NOMO-1 treated with DMSO at 0.1 percent for 48 hours (cell line): Measurements from ENCODE around the gene LMAN1L.

Experiments
- DNase-seq: peaks from one replicate; lab custom pipeline; 2025; ENCODE audit not compliant: unreplicated experiment; lab: John Stamatoyannopoulos, UW

LMAN1L gene

DNA sequence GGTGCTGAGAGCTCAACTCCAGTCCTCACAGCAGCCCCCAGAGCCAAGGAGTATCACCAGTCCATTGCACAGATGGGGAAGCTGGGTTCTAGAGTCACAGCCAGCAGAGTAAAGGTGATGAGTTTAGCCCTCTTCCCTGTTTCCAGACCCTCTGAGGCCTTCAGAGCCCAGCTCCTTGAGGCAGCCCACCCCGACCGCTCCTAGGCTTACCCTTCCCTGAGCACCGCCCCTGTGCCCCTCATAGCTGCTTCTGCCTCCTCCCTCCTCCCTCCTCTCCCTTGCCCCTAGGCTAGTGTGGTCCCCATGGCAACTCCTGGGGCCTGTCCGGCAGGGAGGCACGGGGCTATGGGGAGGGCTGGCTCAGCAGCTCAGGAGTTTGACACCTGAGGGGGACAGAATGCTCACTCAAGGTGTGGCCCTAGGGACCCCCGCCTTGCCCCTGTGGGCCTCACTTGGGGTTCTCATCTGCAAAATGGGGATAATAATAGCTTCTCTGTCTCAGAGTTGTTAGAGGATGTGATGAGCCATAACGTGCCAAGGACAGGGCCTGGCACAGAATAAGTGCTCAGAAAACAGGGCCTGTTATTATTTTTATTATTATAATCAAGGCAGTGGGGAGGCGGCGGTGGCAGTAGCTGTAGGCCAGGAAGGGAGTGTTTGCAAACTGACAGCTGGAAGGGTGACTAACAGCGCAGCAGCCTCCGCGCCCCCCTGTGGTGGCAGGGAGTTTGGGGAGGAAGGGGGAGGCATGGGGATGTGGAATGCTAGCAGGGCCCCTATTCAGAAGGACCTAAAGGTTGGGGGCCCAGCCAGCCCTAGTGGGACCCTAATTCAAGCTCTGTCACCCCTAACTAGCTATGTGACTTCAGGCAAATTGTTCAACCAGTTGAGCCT is 19.3 kb upstream of the LMAN1L start:
- no peak for DNase-seq

DNA sequence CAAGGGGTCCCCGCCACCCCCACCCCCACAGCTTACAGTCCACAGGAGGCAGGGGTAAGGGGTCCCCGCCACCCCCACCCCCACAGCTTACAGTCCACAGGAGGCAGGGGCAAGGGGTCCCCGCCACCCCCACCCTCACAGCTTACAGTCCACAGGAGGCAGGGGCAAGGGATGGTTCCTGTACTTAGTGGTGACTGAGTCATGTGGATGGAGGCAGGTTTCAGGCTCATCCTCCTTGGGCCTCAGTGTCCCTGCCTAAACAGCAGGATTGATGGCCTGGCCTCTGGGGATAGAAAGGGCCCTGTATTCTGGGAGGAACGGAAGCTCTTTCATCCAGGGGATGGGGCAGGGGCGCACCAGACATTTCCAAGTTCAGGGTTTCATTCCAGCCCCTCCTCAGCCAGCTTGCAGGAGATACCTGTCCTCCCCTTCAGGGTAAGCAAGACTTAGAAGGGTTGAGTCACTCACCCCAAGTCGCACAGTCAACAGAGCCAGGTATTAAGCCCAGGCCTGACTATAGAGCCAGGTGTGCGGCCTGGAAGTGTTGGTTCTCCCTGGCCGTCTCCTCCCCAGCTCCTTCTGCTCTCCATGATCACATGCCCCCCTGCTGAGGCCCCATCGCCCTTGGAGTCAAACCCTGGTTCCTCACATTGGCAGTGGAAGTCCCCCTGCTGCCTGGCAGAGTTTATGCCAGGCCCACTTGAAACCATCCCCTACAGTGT is 18.2 kb upstream of the LMAN1L start:
- DNase-seq: no peak

DNA sequence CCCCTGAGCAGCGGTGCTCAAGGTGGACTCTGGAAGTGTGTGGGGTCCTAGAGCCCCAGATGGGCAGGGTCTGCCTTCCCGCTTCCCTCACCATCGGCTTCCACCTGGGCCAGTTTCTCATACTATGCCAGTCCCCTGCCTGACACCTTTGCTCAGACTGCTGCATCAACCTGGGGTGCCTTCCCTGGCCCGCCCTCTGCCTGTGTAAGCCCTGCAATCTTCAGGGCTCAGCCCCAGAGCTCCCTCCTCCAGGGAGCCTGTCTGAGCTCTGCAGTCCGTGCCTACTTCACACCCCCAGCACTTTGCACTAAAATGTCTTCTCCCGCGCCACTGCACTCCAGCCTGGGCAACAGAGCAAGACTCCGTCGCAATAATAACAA is 17.7 kb upstream of the LMAN1L start:
- DNase-seq: no peak

DNA sequence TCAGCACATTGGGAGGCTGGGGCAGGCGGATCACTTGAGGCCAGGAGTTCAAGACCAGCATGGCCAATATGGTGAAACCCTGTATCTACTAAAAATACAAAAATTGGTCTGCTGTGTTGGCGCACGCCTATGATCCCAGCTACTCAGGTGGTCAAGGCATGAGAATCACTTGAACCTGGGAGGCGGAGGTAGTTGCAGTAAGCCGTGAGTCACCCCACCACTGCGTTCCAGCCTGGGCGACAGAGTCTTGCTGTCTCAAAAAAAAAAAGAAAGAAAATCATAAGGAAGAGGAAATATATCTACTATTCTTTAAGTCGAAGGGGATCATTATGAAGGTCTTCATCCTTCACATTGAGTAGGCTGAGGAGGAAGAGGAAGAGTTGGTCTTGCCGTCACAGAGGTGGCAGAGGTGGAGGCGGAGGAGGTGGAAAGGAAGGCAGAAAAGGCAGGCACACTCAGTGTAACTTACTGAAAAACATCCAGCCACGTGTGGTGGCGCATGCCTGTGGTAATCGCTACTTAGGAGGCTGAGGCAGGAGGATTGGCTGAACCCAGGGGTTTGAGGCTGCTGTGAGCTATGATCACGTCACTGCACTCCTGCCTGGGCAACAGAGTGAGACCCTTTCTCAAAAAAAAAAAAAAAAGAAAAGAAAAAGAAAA is 16.5 kb upstream of the LMAN1L start:
- DNase-seq: no peak

DNA sequence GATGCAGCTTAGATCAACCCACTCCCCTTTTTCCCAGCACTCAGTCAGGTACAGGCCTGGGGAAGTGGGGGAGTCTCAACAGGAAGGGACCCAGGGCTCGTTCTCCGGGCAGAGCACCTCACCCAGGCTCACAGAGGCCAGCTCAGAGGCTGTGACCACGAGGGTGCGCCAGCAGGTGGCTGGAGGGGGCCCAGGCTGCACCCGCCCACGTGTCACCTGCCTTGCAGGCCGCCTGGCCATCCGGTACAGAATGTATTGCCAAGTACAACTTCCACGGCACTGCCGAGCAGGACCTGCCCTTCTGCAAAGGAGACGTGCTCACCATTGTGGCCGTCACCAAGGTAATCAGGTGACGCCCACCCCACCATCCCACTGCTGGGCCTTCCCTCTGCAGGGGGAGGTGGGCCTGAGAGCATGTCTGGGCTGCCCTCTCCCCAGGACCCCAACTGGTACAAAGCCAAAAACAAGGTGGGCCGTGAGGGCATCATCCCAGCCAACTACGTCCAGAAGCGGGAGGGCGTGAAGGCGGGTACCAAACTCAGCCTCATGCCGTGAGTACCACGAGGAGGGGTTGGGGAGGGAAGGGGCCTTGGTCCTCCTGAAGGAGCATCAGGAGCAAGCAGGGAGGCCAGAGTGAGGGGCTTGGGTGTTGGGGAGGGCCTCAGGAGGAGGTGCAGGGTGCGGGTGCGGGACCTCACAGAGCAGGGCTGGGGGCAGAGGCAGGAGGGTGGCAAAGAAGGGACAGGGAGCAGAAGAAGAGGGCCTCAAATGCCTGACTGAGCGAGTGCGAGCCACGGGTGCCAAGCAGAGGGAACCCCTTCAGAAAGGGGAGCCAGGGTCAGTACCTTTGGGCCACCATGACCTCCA is 14.0 kb upstream of the LMAN1L start:
- DNase-seq: no peak

DNA sequence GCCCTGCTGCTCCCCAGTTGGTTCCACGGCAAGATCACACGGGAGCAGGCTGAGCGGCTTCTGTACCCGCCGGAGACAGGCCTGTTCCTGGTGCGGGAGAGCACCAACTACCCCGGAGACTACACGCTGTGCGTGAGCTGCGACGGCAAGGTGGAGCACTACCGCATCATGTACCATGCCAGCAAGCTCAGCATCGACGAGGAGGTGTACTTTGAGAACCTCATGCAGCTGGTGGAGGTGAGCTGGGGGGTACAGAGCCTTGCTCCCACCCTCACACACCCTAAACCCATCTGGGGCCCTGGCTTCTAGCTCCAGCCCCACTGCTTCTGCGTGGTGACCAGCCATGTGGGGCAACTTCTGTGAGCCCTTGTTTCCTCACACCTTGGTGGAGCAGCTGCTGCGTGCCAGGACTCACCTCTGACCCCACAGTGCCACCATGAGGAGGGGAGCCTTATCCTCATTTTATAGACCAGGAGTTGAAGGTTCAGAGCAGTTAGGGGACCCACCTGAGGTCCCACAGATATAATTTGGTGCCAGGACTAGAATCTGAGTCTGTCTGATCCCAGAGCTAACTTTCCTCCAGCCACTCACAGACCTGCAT is 13.3 kb upstream of the LMAN1L start:
- DNase-seq: peak; percentile 49

DNA sequence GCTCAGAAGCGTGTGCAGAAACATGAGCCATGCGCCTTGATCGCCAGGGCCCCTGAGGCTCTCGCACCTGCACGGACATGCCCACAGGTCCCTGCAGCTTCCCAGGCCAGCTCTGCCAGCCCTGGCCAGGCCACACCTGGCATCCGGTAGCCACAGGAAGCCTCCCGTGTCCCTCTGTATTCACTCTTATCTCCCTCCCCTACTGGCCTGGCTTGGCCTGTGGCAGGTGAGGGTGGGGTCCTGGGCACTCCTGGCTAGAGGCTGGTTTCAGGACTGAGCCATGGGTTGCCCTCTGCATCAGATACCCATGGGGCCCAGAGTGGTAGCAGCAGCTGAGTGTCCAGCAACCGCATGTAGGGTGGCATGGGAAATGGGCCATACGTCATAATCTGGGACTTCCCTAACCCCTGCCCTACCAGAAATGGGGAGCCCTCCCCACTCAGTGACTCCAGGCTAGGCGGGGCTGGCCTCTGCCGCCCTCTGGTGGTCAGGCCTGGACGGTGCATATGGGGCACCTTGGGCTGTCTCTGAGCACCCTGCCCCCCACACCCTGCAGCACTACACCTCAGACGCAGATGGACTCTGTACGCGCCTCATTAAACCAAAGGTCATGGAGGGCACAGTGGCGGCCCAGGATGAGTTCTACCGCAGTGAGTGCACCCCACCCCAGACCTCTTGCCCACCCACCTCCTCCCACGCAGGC is 12.6 kb upstream of the LMAN1L start:
- DNase-seq: peak; percentile 86

DNA sequence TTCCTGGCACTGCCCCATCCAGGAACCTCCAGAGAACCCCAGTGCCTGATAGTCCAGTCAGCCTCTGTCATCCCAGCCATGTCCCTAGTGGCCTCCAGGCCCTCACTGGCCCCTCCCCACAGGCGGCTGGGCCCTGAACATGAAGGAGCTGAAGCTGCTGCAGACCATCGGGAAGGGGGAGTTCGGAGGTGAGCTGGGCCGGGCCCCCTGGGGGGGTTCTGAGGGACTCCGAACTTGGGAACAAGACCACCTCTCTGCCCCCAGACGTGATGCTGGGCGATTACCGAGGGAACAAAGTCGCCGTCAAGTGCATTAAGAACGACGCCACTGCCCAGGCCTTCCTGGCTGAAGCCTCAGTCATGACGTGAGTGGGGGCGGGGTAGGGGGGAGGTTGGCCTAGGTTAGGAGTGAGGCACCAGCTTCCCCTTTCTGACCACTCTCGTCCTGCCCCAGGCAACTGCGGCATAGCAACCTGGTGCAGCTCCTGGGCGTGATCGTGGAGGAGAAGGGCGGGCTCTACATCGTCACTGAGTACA is 12.0 kb upstream of the LMAN1L start:
- peak; percentile 69 for DNase-seq

DNA sequence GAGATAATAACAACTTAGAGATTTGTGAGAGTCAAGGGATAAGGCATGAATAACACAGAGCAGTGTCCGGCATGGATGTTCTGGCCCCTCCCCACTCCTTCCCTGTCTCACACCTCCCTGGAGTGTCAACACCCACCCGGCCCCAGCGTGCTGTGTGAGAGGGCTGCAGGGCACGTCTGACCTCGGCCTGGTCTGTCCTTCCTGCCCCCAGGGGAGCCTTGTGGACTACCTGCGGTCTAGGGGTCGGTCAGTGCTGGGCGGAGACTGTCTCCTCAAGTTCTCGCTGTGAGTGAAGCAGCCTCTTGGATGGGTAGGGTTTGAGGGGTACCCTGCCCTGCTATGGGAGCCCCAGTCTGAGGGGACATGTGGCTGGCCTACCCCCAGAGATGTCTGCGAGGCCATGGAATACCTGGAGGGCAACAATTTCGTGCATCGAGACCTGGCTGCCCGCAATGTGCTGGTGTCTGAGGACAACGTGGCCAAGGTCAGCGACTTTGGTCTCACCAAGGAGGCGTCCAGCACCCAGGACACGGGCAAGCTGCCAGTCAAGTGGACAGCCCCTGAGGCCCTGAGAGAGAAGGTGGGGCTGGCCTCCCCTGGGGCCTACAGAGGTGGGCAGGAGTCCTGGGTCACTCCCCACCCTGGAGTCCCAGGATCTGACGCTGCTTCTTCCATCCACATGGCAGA is 11.2 kb upstream of the LMAN1L start:
- DNase-seq: no peak

DNA sequence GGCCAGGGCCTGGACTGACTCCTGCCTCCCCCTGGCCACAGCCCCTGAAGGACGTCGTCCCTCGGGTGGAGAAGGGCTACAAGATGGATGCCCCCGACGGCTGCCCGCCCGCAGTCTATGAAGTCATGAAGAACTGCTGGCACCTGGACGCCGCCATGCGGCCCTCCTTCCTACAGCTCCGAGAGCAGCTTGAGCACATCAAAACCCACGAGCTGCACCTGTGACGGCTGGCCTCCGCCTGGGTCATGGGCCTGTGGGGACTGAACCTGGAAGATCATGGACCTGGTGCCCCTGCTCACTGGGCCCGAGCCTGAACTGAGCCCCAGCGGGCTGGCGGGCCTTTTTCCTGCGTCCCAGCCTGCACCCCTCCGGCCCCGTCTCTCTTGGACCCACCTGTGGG is 10.3 kb upstream of the LMAN1L start:
- DNase-seq: no peak

DNA sequence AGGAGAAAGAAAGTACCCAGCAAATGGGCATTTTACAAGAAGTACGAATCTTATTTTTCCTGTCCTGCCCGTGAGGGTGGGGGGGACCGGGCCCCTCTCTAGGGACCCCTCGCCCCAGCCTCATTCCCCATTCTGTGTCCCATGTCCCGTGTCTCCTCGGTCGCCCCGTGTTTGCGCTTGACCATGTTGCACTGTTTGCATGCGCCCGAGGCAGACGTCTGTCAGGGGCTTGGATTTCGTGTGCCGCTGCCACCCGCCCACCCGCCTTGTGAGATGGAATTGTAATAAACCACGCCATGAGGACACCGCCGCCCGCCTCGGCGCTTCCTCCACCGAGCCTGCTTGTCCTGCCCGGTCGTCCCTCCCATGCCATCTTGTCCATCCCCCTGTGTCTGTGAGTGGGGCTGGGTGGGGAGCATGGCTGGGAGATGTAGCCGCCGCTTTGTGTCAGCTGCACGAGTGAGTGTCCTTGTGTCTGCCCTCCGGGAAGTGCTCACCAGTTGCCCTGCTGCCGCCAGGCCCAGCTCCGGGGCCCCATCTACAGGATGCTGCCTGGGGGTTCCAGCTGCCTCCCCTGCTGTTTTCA is 9.7 kb upstream of the LMAN1L start:
- DNase-seq: no peak

DNA sequence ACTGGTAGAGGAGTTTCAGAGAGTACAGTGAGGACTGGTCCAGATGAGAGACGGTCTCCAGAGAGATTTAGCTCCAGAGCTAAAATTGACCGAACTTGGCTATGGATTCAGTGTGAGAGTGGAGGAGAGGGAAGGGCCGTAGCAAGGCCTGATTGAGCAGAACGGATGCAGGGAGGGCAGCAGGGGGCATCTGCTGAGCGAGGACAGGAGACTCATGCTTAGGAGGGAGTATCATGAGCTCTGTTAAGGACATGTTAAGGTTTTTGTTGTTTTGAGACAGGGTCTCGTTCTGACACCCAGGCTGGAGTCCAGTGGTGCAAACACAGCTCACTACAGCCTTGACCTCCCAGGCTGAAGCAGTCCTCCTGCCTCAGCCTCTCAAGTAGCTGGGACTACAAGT is 7.7 kb upstream of the LMAN1L start:
- no peak for DNase-seq

DNA sequence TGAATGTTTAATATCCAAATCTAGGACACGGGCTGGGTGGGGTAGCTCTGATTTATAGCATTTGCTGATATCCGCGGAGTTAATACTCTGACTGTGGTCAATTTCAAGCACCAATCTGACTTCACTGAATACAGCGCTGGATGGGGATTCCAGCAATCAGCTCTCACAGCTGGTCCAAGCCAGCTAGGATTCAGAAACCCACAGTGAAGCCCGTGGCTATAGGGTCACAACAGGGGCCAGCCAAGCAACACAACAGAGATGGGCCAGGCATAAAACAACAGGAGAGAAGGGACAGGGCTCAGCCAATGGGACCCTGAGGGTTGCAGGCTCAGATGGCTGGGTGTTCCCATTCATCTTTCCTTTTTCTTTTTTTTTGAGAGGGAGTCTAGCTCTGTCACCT is 5.4 kb upstream of the LMAN1L start:
- DNase-seq: no peak

DNA sequence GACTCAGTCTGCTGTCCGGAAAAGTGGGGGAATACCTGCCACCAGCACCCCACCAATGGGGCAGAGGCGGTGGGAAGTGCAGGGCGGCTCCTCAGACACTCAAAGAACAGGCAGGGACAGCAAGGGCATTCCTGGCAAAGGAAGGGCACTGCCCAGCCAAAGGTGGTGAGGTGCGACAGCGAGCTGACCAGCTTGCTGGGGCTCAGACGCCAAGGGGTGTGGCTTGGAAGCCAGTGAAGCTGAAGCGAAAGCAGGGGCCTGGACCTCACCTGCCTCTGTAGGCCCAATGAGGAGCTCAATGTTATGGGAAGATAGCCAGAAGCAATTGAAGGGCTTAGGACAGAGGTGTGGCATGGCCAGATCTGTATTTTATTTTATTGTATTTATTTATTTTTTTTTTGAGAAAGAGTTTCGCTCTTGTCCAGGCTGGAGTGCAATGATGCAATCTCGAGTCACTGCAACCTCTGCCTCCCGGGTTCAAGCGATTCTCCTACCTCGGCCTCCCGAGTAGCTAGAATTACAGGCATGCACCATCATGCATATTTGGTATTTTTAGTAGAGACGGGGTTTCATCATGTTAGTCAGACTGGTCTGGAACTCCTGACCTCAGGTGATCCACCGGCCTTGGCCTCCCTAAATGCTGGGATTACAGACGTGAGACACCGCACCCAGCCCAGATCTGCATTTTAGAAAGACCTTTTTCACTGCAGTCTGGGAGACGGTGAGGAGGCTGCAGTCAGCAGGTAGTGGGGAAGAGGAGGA is 4.4 kb upstream of the LMAN1L start:
- DNase-seq: no peak

DNA sequence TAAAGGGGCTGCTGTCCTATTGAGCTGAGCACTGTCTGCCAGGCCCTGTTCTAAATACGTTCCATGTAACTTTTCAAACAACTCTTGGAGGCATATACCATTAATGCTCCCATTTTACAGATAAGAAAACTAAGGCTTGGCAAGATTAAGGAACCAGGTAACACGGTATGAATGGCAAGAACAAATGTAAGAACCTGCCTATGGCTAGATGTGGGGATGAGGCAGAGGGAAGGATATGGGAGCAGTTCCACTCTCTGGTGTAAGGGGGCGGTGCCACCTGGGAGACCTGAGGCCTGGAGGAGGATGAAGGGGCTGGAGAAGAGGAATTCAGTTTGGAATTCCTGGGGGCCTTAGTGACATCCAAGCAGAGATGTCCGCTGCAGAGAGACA is 3.8 kb upstream of the LMAN1L start:
- DNase-seq: no peak

DNA sequence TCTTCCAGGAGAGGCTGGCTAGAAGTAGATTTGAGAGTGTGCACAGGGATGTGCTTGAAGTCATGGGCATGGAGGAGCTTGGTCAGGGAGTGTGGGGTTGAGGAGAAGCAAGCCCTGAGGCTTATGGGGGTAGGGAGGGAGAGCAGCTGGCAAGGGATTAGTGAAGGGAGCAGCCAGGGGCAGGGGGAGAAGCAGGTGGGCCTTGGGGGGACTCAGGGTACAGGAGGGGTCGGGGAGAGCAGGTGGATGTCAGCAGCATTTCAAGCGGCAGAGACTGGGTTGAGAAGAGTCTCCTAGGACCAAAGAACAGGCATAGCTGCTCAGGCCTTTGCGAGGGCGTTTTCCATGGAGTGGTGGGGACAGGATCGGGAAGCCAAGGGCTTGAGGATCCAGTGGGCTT is 3.4 kb upstream of the LMAN1L start:
- no peak for DNase-seq

DNA sequence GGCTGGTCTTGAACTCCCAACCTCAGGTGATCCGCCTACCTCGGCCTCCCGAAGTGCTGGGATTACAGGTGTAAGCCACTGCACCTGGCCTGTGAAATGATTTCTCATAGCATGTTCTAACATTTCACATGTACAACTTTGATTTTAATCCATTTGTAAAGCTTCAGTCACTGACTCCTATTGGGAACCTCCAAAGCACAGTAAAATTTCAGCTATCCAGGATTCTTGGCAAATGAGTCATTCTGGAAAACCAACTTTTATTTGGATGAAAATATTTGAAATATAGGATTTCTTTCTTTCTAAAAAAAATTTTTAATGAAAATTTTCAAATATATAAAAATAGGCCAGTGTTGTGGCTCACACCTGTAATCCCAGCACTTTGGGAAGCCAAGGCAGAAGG is 2.7 kb upstream of the LMAN1L start:
- no peak for DNase-seq
